Stimulated activated CD4-positive, alpha-beta T cell treated with anti-CD3 and anti-CD28 coated beads, Interleukin-1b, Interleukin-23, amount 100 ng/mL, for 48 hours (primary cell): Measurements from ENCODE around the gene STAT5B.
A peak's percentile ranks its signal among the peaks of the same experiment; 100 is the strongest.
"Not testable (repeated sequence)": the region's sequence is repeated elsewhere in the genome, so short reads cannot be mapped to it uniquely, and the experiment has no call there.

Experiments used
- DNase-seq: peaks from one replicate; pipeline ENCODE4 v3.0.0-alpha.2; 2020

The STAT5B gene

DNA sequence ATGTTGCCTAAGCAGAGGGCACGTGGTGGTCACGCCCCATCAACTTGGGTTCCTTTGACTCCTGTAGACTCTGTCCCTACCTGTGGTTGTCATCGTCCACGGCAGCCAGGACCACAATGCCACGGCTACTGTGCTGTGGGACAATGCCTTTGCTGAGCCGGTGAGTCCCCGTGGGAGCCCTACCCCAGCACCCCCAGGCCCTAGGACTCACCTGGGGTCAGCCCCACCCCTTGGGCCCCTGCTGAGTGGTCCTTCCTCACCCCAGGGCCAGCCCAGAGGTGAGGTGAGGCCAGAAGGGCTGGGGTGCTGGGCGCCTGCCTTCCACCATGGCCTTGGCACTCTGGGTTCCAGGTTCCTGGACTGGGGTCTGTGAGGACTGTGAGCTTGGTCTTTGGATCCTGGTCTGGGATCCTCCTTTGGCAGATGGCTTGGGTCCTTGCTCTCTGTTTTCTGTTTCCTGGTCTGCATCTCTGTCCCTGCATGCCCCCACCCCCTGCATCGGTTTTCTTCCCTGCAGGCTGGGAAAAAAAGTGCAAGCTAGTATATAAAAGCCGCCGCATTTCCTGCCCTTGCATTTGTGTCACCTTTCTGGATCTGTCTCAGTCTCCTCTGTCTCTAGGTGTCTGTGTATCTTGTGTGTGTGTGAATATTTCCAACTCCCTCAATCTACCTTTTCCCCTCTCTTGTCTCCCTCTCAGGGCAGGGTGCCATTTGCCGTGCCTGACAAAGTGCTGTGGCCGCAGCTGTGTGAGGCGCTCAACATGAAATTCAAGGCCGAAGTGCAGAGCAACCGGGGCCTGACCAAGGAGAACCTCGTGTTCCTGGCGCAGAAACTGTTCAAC lies 29.6 kb upstream of the STAT5B start:
- DNase-seq: no peak

DNA sequence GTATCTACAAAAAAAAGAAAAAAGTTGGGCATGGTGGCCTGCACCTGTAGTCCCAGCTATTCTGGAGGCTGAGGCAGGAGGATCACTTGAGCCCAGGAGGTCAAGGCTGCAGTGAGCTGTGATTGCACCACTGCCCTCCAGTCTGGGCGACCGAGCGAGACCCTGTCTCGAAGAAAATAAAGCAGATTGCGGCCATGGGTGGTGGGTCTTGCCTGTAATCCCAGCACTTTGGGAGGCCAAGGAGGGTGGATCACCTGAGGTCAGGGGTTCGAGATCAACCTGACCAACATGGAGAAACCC lies 28.8 kb upstream of the STAT5B start:
- not testable (repeated sequence) for DNase-seq

GRCh38 chr17:42304187-42305030 lies 28.2 kb upstream of the STAT5B start:
- no peak for DNase-seq

- DNase-seq: no peak
Measured at GRCh38 chr17:42303694-42304093, 27.5 kb upstream of the STAT5B start.

- DNase-seq: no peak
Measured at GRCh38 chr17:42301022-42301421, 24.8 kb upstream of the STAT5B start.

DNA sequence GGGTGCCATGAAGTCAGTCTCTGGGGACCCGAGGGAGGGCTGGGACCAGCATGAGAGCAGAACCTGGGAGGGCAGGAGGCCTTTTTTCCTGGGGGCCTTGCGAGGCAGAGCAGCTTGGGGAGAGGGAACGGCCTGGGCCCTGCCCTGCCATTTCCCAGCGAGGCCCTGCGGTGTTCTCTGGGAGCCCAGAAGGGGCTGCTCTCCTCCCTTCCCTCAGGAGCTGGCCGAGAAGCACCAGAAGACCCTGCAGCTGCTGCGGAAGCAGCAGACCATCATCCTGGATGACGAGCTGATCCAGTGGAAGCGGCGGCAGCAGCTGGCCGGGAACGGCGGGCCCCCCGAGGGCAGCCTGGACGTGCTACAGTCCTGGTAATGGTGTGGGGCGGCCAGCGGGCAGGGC lies 23.7 kb upstream of the STAT5B start:
- not testable (repeated sequence) for DNase-seq

GRCh38 chr17:42299361-42299760 lies 23.2 kb upstream of the STAT5B start:
- DNase-seq: not testable (repeated sequence)

- not testable (repeated sequence) for DNase-seq
Measured at GRCh38 chr17:42297775-42298174, 21.6 kb upstream of the STAT5B start.

- DNase-seq: no peak
Measured at GRCh38 chr17:42296012-42296411, 19.8 kb upstream of the STAT5B start.

- no peak for DNase-seq
Measured at GRCh38 chr17:42294469-42295398, 18.5 kb upstream of the STAT5B start.

GRCh38 chr17:42291129-42291528 lies 14.9 kb upstream of the STAT5B start:
- DNase-seq: no peak

- DNase-seq: no peak
Measured at GRCh38 chr17:42290577-42290976, 14.4 kb upstream of the STAT5B start.

GRCh38 chr17:42289611-42290181 lies 13.5 kb upstream of the STAT5B start:
- peak; percentile 72 for DNase-seq

- DNase-seq: peak; percentile 58
Measured at GRCh38 chr17:42288803-42289610, 12.8 kb upstream of the STAT5B start.

DNA sequence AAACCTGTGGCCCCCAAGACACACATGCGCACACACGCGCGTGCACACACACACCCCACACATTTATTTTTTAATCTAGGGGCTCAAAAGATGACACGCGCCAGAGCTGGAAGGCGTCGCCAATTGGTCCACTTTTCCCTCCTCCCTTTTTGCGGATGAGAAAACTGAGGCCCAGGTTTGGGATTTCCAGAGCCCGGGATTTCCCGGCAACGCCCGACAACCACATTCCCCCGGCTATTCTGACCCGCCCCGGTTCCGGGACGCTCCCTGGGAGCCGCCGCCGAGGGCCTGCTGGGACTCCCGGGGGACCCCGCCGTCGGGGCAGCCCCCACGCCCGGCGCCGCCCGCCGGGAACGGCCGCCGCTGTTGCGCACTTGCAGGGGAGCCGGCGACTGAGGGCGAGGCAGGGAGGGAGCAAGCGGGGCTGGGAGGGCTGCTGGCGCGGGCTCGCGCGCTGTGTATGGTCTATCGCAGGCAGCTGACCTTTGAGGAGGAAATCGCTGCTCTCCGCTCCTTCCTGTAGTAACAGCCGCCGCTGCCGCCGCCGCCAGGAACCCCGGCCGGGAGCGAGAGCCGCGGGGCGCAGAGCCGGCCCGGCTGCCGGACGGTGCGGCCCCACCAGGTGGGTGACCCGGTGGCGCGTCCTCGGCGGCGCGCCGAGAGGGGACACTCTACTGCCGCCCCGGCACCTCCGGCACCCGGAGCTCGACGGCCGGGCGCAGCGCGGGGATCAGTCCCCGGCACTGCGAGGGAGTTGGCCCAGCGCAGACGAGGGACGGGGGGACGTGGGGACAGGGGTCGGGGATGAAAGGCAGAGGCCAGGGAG lies 12.0 kb upstream of the STAT5B start, which contains the start of gene STAT5A:
STAT5A (plus strand) TSS at position 522 of the 826 bp plus-strand sequence. CDS start 914 bp downstream, outside the sequence.
- peak; percentile 80 for DNase-seq

DNA sequence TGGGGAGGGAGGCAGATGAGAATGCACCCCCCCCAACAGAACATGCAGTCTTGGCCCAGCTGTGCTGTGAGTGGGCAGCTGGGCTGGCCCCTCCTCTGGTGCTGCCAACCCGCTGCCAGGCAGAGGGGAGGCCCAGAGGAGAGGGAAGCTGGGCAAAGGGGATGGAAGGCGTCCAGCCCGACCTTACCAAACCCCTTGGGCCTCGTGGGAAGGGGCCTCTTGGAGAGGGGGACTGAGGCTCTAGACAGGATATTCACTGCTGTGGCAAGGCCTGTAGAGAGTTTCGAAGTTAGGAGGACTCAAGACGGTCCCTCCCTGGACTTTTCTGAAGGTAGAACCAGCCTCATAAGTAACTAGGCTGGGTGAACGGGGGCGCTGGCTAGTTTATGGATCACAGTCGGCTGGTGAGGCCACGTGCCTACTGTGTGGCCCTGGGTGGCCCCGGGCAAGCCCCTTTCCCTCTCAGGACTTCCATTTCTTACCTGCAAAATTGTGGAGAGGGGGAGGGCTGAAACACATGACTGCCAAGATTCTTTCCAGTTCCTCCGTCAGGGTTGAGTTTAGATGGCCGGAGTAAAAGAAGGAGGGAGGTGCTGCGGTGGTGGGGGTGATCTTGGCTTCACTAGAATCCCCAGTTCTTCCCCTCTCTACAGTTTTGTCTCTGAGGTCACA lies 11.2 kb upstream of the STAT5B start:
- DNase-seq: peak; percentile 63

- DNase-seq: no peak
Measured at GRCh38 chr17:42286411-42287221, 10.4 kb upstream of the STAT5B start.

- no peak for DNase-seq
Measured at GRCh38 chr17:42285346-42286050, 9.3 kb upstream of the STAT5B start.
